A549 (cell line): Measurements from ENCODE around the gene KCNA5. TPM values are rescaled to one million over a fixed set of nuclear protein-coding genes. Genes with fewer than 3 reads are reported as not detected.

Source experiments
- ATAC-seq, 2 experiments: fragments of 200-7000 bp in 1 of 2; fragments of >200 bp in 1 of 2; cut with Nextera tagmentation in 1 of 2; cut with Tn5 transposase in 1 of 2; 3 replicates each; pipeline versions ENCODE4 v1.8.0 to v1.9.1; 2018 to 2020; ENCODE audit warnings: mild to moderate bottlenecking in 1 of 2, moderate library complexity in 1 of 2
- CTCF ChIA-PET: fragments of 300-600 bp; sonication (Branson Sonifier 250); formaldehyde crosslinking; extraction: SDS; loops from one replicate; lab custom pipeline; 2021; ENCODE audit warnings: antibody characterized with exemption, inconsistent platforms; lab: Yijun Ruan, JAX
- POLR2A ChIA-PET: fragments of 350-600 bp; formaldehyde crosslinking; extraction: SDS; loops from one replicate; lab custom pipeline; 2021; ENCODE audit warnings: antibody characterized with exemption, inconsistent platforms; lab: Yijun Ruan, JAX
- DNase-seq, 2 experiments: peaks; one replicate each; pipeline versions ENCODE4 v3.0.0 to v3.0.0-alpha.2; 2011 to 2016; ENCODE audit warnings: low read depth in 1 of 2, low spot score in 1 of 2
- FAIRE-seq: peaks from 2 replicates; lab custom pipeline; 2011; peaks lifted over from hg19 to GRCh38; lab: Jason Lieb, UNC
- H3K27ac ChIP-seq, 2 experiments: fragments of >200 bp; sonication (Bioruptor Twin); formaldehyde crosslinking; 3 replicates each; pipeline ENCODE4 v1.5.1; 2016 to 2017
- H3K4me1 ChIP-seq: fragments of >200 bp; sonication (Bioruptor Twin); formaldehyde crosslinking; 3 replicates; pipeline ENCODE4 v1.6.1; 2016
- H3K4me2 ChIP-seq: fragments of >200 bp; sonication (Bioruptor Twin); formaldehyde crosslinking; 3 replicates; pipeline ENCODE4 v1.6.1; 2016
- H3K4me3 ChIP-seq: fragments of >200 bp; sonication (Bioruptor Twin); formaldehyde crosslinking; 3 replicates; pipeline ENCODE4 v1.5.1; 2016
- H3K9me3 ChIP-seq: fragments of >200 bp; sonication (Bioruptor Twin); formaldehyde crosslinking; 3 replicates; pipeline ENCODE4 v1.6.1; 2016
- CEBPB ChIP-seq, 2 experiments: fragments of >200 bp in 1 of 2; sonication (Bioruptor Twin) in 1 of 2; formaldehyde crosslinking in 1 of 2; IDR thresholded peaks; 2 replicates each; pipeline ENCODE4 v1.6.1; 2012 to 2016
- E2F6 ChIP-seq: IDR thresholded peaks from 2 replicates; pipeline ENCODE4 v1.6.1; 2012; ENCODE audit warnings: low read depth, borderline replicate concordance
- EHF ChIP-seq: fragments of 250-450 bp; sonication (Bioruptor Pico); IDR thresholded peaks from 2 replicates; pipeline ENCODE4 v1.5.0; 2020; ENCODE audit warnings: mild to moderate bottlenecking
- EP300 ChIP-seq, 2 experiments: fragments of >200 bp; sonication (Bioruptor Twin); formaldehyde crosslinking; IDR thresholded peaks; 2 replicates in 1 of 2; 3 replicates in 1 of 2; pipeline ENCODE4 v1.6.1; 2016 to 2017
- FOSB ChIP-seq: fragments of 250-450 bp; sonication (Bioruptor Pico); IDR thresholded peaks from 2 replicates; pipeline ENCODE4 v1.5.0; 2020; ENCODE audit warnings: mild to moderate bottlenecking, moderate library complexity
- HDAC2 ChIP-seq: fragments of 200-600 bp; sonication (generic); IDR thresholded peaks from 2 replicates; pipeline ENCODE4 v1.6.1; 2016
- HES2 ChIP-seq: fragments of >200 bp; sonication (Bioruptor Twin); formaldehyde crosslinking; IDR thresholded peaks from 2 replicates; pipeline ENCODE4 v1.6.1; 2016
- HEYL ChIP-seq: fragments of 250-450 bp; sonication (Bioruptor Pico); IDR thresholded peaks from 2 replicates; pipeline ENCODE4 v1.8.0; 2021; ENCODE audit warnings: mild to moderate bottlenecking, moderate library complexity
- HMGXB4 ChIP-seq: fragments of 250-450 bp; sonication (Bioruptor Pico); IDR thresholded peaks from 2 replicates; pipeline ENCODE4 v1.5.0; 2021; ENCODE audit warnings: mild to moderate bottlenecking, moderate library complexity, borderline replicate concordance
- JUN ChIP-seq, 2 experiments: fragments of >200 bp; sonication (Bioruptor Twin); formaldehyde crosslinking; IDR thresholded peaks; 2 replicates in 1 of 2; 3 replicates in 1 of 2; pipeline ENCODE4 v1.6.1; 2016 to 2017
- KDM5A ChIP-seq: fragments of 200-600 bp; sonication (generic); IDR thresholded peaks from 2 replicates; pipeline ENCODE4 v1.6.1; 2016; ENCODE audit warnings: antibody characterized with exemption, mild to moderate bottlenecking
- MAZ ChIP-seq: fragments of 150-350 bp; IDR thresholded peaks from 2 replicates; pipeline ENCODE4 v1.6.1; 2014; ENCODE audit warnings: antibody characterized with exemption, low read depth, low read length, borderline replicate concordance
- NFE2L2 ChIP-seq: fragments of 150-350 bp; conservative IDR thresholded peaks from 2 replicates; pipeline ENCODE4 v1.6.1; 2014; ENCODE audit warnings: low read length
- NR3C1 ChIP-seq: fragments of >200 bp; sonication (Bioruptor Twin); formaldehyde crosslinking; IDR thresholded peaks from 3 replicates; pipeline ENCODE4 v1.6.1; 2017
- POLR2A ChIP-seq: IDR thresholded peaks from 2 replicates; pipeline ENCODE4 v1.6.1; 2012; ENCODE audit warnings: mild to moderate bottlenecking, low read length
- POLR2AphosphoS2 ChIP-seq: conservative IDR thresholded peaks from 2 replicates; pipeline ENCODE4 v1.6.1; 2012; ENCODE audit warnings: low read length, improper control_type of control experiment, inconsistent platforms
- RARB ChIP-seq: fragments of 250-450 bp; sonication (Bioruptor Pico); IDR thresholded peaks from 2 replicates; pipeline ENCODE4 v1.8.0; 2021; ENCODE audit warnings: mild to moderate bottlenecking, moderate library complexity
- RFX5 ChIP-seq: fragments of 450-650 bp; IDR thresholded peaks from 2 replicates; pipeline ENCODE4 v1.7.1; 2014; ENCODE audit warnings: antibody characterized with exemption, mild to moderate bottlenecking, moderate library complexity
- RNF2 ChIP-seq: fragments of 200-600 bp; sonication (generic); IDR thresholded peaks from 2 replicates; pipeline ENCODE4 v1.6.1; 2016; ENCODE audit warnings: low read depth, mild to moderate bottlenecking, antibody characterized with exemption, moderate library complexity, borderline replicate concordance
- SMC3 ChIP-seq: fragments of >200 bp; sonication (Bioruptor Twin); formaldehyde crosslinking; IDR thresholded peaks from 3 replicates; pipeline ENCODE4 v1.6.1; 2018; ENCODE audit warnings: inconsistent platforms
- ZC3H11A ChIP-seq: fragments of 450-650 bp; IDR thresholded peaks from 2 replicates; pipeline ENCODE4 v1.6.1; 2014; ENCODE audit warnings: antibody characterized with exemption, mild to moderate bottlenecking
- ZFP36 ChIP-seq: fragments of 450-650 bp; IDR thresholded peaks from 2 replicates; pipeline ENCODE4 v1.6.1; 2014; ENCODE audit warnings: borderline replicate concordance; ENCODE audit not compliant: partially characterized antibody
- ZNF302 ChIP-seq: fragments of 250-450 bp; sonication (Bioruptor Pico); IDR thresholded peaks from 2 replicates; pipeline ENCODE4 v1.9.0; 2021; ENCODE audit warnings: inconsistent platforms, mild to moderate bottlenecking, moderate library complexity
- WGBS: methylation state at CpG from one replicate; pipeline ENCODE4 v1.1.6; 2017; ENCODE audit errors: missing lambda C conversion rate; 5-methylcytosine and 5-hydroxymethylcytosine counted together
- polyA plus RNA-seq, 4 experiments: library from polyadenylated mRNA; depleted of rRNA in 3 of 4; stranded (reverse); fragments of >200 nt; fragmentation: RNase III in 1 of 4; extraction: RNeasy Plus Mini Kit Qiagen cat#74134 plus additional on column Dnase treatment in 1 of 4; gene quantifications; 2 replicates in 3 of 4; 3 replicates in 1 of 4; pipeline ENCODE4 v1.2.3, GENCODE V29; 2011 to 2017

KCNA5 gene
- polyA plus RNA-seq, 2 of the 4 experiments (the other 2 are of a cell fraction) = not detected

GRCh38 chr12:5040368-5040767, 3.3 kb upstream of the KCNA5 start (continued):
- TF ChIP-seq HES2 = no peak
- no peak for TF ChIP-seq RARB (CRISPR knock-in tag)
- TF ChIP-seq HMGXB4 (CRISPR knock-in tag) = no peak
- no peak for TF ChIP-seq HDAC2
- TF ChIP-seq ZC3H11A = no peak
- no peak for TF ChIP-seq POLR2AphosphoS2

GRCh38 chr12:5044420-5045295, 979 bp downstream of the KCNA5 start:
- DNase-seq (no peak), ATAC-seq (no peak), FAIRE-seq (no peak)
- Histone ChIP-seq H3K9me3 (no peaks in the 10 kb centered on the region), H3K27ac (no peak overlapping the region), H3K4me2 (no peak overlapping the region), H3K4me1 (no peaks in the 10 kb centered on the region), H3K4me3 (no peak overlapping the region)
- 64% methylated on average over 61 of the region's 71 CpGs for WGBS
- POLR2A ChIA-PET = no interaction called here
- CTCF ChIA-PET = no interaction called here
- no peak for TF ChIP-seq HEYL
- TF ChIP-seq JUN (IDR thresholded peaks at IDR 0.05) = no peak
- no peak for TF ChIP-seq E2F6
- no peak for TF ChIP-seq ZFP36
- TF ChIP-seq SMC3 = no peak
- TF ChIP-seq MAZ = no peak
- TF ChIP-seq NR3C1 = no peak
- no peak for TF ChIP-seq EP300 (IDR thresholded peaks at IDR 0.05)
- no peak for TF ChIP-seq HDAC2
- TF ChIP-seq KDM5A = no peak
- TF ChIP-seq NFE2L2 = no peak
- no peak for TF ChIP-seq RNF2
- TF ChIP-seq CEBPB (IDR thresholded peaks at IDR 0.05) = no peak
- TF ChIP-seq, all 56 proteins: peak for 0

- ChIA-PET CTCF (interaction anchor here (1.6 to 2.0 kb wide), 2 partner anchors 26 to 37 kb away, joined by 3 to 6 read pairs; no protein-coding TSS in a partner anchor), POLR2A (no interaction called here)
- Histone ChIP-seq H3K9me3 (no peaks in the 10 kb centered on the region), H3K4me2 (no peak overlapping the region), H3K4me3 (no peak overlapping the region), H3K4me1 (no peaks in the 10 kb centered on the region), H3K27ac (no peak overlapping the region)
- no peak for ATAC-seq
- WGBS = under 1% methylated on average over 5 of the region's 5 CpGs
- no peak for DNase-seq
- TF ChIP-seq EHF (CRISPR knock-in tag) (no peak), SMC3 (no peak)
- FAIRE-seq = no peak
Observed at GRCh38 chr12:5047094-5047493, 3.4 kb downstream of the KCNA5 start.

- no peak for DNase-seq
- POLR2A ChIA-PET = no interaction called here
Observed at GRCh38 chr12:5047729-5048128, 4.0 kb downstream of the KCNA5 start.

More at GRCh38 chr12:5047729-5048128, 4.0 kb downstream of the KCNA5 start:
- no peak for TF ChIP-seq FOSB
- no peak for TF ChIP-seq ZNF302 (CRISPR knock-in tag)
- no peak for TF ChIP-seq SMC3
- no peak for TF ChIP-seq POLR2A
- TF ChIP-seq E2F6 = no peak
- TF ChIP-seq RFX5 = no peak
- no peak for TF ChIP-seq ZC3H11A
- 4% methylated on average over 6 of the region's 6 CpGs for WGBS
- ATAC-seq (no peak), FAIRE-seq (no peak)
- Histone ChIP-seq H3K4me1 (no peaks in the 10 kb centered on the region), H3K4me2 (no peak overlapping the region), H3K27ac (no peak overlapping the region), H3K4me3 (no peak overlapping the region), H3K9me3 (no peaks in the 10 kb centered on the region)
- CTCF ChIA-PET = interaction anchor here (1.6 to 2.0 kb wide), 2 partner anchors 25 to 37 kb away, joined by 3 to 6 read pairs; no protein-coding TSS in a partner anchor
